ENCODE results near the gene MUC4. TPM values are rescaled to one million over a fixed set of nuclear protein-coding genes. Genes with fewer than 3 reads are reported as not detected.
"Not testable (repeated sequence)": the region's sequence is repeated elsewhere in the genome, so short reads cannot be mapped to it uniquely, and the experiment has no call there.

Gene MUC4
- total and polyA plus RNA-seq, 2 experiments from 2014 or later, result not detected

DNA sequence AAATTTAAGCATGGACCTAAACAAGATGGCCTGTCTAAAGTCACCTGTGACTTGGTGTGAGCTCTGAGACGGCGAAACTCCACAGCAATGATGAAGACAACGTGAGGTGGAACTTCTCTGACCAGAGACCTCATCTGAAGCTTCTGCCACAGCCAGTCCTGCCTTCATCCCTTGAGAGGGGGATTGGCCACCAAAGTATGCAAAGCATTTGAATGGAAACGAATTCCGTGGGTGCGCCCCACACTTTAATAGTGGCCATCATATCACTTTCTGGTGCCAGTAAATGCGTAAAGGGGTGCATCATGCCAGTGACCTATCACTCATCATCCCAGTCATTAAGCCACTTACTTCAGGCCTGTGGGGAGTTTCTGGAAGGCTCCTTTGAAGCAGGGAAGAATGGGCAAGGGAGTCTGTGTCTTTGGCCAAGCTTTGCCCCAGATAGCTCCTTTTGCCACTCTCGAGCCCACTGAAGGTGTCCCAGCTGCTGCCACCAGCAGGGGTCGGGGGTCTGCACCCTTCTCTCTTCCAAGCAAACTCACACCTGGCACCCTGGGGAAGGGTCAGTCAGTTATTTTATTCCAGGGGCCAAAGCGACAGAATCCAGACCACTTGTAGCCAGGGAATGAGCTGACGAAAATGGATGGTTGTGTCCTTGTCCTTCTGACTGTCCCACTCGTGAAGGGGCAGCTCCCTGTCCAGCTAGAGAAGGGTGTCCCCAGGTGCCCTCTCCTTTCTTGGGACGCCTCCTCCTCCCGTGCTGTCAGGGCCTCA lies 73.3 kb downstream of the MUC4 start:
- H3K4me1 ChIP-seq (ENCODE audit: insufficient read depth), result no peaks in the 10 kb centered on the region
- no peak overlapping the region for H3K4me3 ChIP-seq
- TF ChIP-seq EZH2 (IDR thresholded peaks at IDR 0.05; ENCODE audit: insufficient read depth, poor library complexity, severe bottlenecking), result no peak
- TF ChIP-seq EZH2phosphoT487 (IDR thresholded peaks at IDR 0.05; ENCODE audit: insufficient read depth, low read depth), result no peak
- no peaks in the 10 kb centered on the region for H3K36me3 ChIP-seq (ENCODE audit: low read depth)
- no peak overlapping the region for H3K9ac ChIP-seq
- no peaks in the 10 kb centered on the region for H3K79me2 ChIP-seq (ENCODE audit: insufficient read depth)
- WGBS, 2 experiments (ENCODE audit: low coverage in 1 of 2, low lambda C conversion rate in 2 of 2, missing lambda C conversion rate in 2 of 2), result 60 to 61% methylated on average over 14 of the region's 14 CpGs
- H4K20me1 ChIP-seq (ENCODE audit: insufficient read depth), result no peaks in the 10 kb centered on the region
- no peaks in the 10 kb centered on the region for H3K9me2 ChIP-seq (ENCODE audit: insufficient read depth)
- H3K27me3 ChIP-seq (replicated peaks; ENCODE audit: insufficient read depth), result peaks cover 27% of the 10 kb centered on the region
- no peak for DNase-seq
- in situ Hi-C loops (cut with MboI), result no loop called here
- H3K9me3 ChIP-seq (ENCODE audit: low read depth), result no peaks in the 10 kb centered on the region
- H3K27ac ChIP-seq, result no peak overlapping the region
- no peak overlapping the region for H2AFZ ChIP-seq
- no peaks in the 10 kb centered on the region for H3F3A ChIP-seq (ENCODE audit: insufficient read depth)
- H3K4me2 ChIP-seq (ENCODE audit: unreplicated experiment), result no peak overlapping the region

GRCh38 chr3:195737782-195738181 lies 73.9 kb downstream of the MUC4 start:
- H3K4me1 ChIP-seq (ENCODE audit: insufficient read depth); H3K9me3 ChIP-seq (ENCODE audit: low read depth); H3K27ac ChIP-seq; DNase-seq; H3K9ac ChIP-seq; H3K4me2 ChIP-seq (ENCODE audit: unreplicated experiment); H3F3A ChIP-seq (ENCODE audit: insufficient read depth); H3K4me3 ChIP-seq; in situ Hi-C loops (cut with MboI); H2AFZ ChIP-seq; H3K9me2 ChIP-seq (ENCODE audit: insufficient read depth); H3K36me3 ChIP-seq (ENCODE audit: low read depth); H3K79me2 ChIP-seq (ENCODE audit: insufficient read depth); H4K20me1 ChIP-seq (ENCODE audit: insufficient read depth): not testable (repeated sequence)
- peaks cover 24% of the 10 kb centered on the region for H3K27me3 ChIP-seq (replicated peaks; ENCODE audit: insufficient read depth)
- 62 to 65% methylated on average over 5 to 6 of the region's 6 CpGs for WGBS, 2 experiments (ENCODE audit: low coverage in 1 of 2, low lambda C conversion rate in 2 of 2, missing lambda C conversion rate in 2 of 2)

- H3K9me3 ChIP-seq (ENCODE audit: low read depth), result no peaks in the 10 kb centered on the region
- no peaks in the 10 kb centered on the region for H3K9me2 ChIP-seq (ENCODE audit: insufficient read depth)
- H3K36me3 ChIP-seq (ENCODE audit: low read depth), result no peaks in the 10 kb centered on the region
- H2AFZ ChIP-seq, result no peak overlapping the region
- DNase-seq, result no peak
- H3K4me3 ChIP-seq, result no peak overlapping the region
- no peak overlapping the region for H3K27ac ChIP-seq
- no peak overlapping the region for H3K9ac ChIP-seq
- H3K4me1 ChIP-seq (ENCODE audit: insufficient read depth), result no peaks in the 10 kb centered on the region
- 55 to 58% methylated on average over 12 of the region's 12 CpGs for WGBS, 2 experiments (ENCODE audit: low coverage in 1 of 2, low lambda C conversion rate in 2 of 2, missing lambda C conversion rate in 2 of 2)
- H4K20me1 ChIP-seq (ENCODE audit: insufficient read depth), result no peaks in the 10 kb centered on the region
- in situ Hi-C loops (cut with MboI), result no loop called here
- no peaks in the 10 kb centered on the region for H3K79me2 ChIP-seq (ENCODE audit: insufficient read depth)
- no peaks in the 10 kb centered on the region for H3F3A ChIP-seq (ENCODE audit: insufficient read depth)
- no peak overlapping the region for H3K4me2 ChIP-seq (ENCODE audit: unreplicated experiment)
- TF ChIP-seq EZH2phosphoT487 (IDR thresholded peaks at IDR 0.05; ENCODE audit: insufficient read depth, low read depth) (no peak), EZH2 (IDR thresholded peaks at IDR 0.05; ENCODE audit: insufficient read depth, poor library complexity, severe bottlenecking) (no peak)
- peaks cover 23% of the 10 kb centered on the region for H3K27me3 ChIP-seq (replicated peaks; ENCODE audit: insufficient read depth)
Measured at GRCh38 chr3:195736866-195737490, 74.8 kb downstream of the MUC4 start.

DNA sequence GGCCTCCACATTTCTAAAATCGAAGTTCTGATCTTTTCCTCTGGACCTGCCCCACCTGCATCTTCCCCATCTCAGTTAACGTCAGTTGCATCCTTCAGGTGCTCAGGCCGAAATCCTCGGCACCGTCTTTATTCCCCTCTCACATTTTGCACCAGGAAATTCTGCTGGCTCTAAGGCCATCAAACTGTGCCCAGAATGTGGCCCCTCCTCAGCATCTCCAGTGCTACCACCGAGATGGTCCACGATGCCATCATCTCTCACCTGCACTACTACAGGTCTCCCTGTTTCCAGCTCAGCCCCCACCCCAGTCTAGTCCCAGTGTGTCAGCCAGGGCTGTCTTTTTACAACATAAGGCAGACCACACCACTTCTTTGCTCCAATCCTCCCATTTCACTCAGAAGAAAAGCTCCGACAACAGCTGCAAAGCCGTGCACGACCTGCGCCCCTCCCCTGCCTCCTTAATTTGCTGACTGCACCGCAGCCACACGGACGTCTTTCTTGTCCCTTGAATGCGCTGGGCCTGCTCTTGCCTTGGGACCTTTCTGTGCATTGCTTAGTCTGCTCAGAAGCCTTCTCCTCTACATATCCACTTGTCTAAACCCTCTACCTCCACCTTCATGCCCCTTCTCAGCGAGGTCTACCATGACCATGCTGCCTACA lies 76.6 kb downstream of the MUC4 start:
- H2AFZ ChIP-seq, result no peak overlapping the region
- no peaks in the 10 kb centered on the region for H3F3A ChIP-seq (ENCODE audit: insufficient read depth)
- H3K9me2 ChIP-seq (ENCODE audit: insufficient read depth), result no peaks in the 10 kb centered on the region
- no peak overlapping the region for H3K4me3 ChIP-seq
- in situ Hi-C loops (cut with MboI), result no loop called here
- H3K79me2 ChIP-seq (ENCODE audit: insufficient read depth), result no peaks in the 10 kb centered on the region
- TF ChIP-seq EZH2phosphoT487 (IDR thresholded peaks at IDR 0.05; ENCODE audit: insufficient read depth, low read depth) (no peak), EZH2 (IDR thresholded peaks at IDR 0.05; ENCODE audit: insufficient read depth, poor library complexity, severe bottlenecking) (no peak)
- H3K27ac ChIP-seq, result no peak overlapping the region
- H3K4me2 ChIP-seq (ENCODE audit: unreplicated experiment), result no peak overlapping the region
- no peaks in the 10 kb centered on the region for H3K9me3 ChIP-seq (ENCODE audit: low read depth)
- peaks cover 23% of the 10 kb centered on the region for H3K27me3 ChIP-seq (replicated peaks; ENCODE audit: insufficient read depth)
- no peaks in the 10 kb centered on the region for H3K36me3 ChIP-seq (ENCODE audit: low read depth)
- no peaks in the 10 kb centered on the region for H3K4me1 ChIP-seq (ENCODE audit: insufficient read depth)
- no peak overlapping the region for H3K9ac ChIP-seq
- H4K20me1 ChIP-seq (ENCODE audit: insufficient read depth), result no peaks in the 10 kb centered on the region
- DNase-seq, result no peak
- 59 to 62% methylated on average over 16 of the region's 16 CpGs for WGBS, 2 experiments (ENCODE audit: low coverage in 1 of 2, low lambda C conversion rate in 2 of 2, missing lambda C conversion rate in 2 of 2)
